Effector CD4-positive, alpha-beta T cell (primary cell): Measurements from ENCODE around the gene COPRS.

Experiments
- DNase-seq: peaks from one replicate; pipeline ENCODE4 v3.0.0-alpha.2; 2020

Gene COPRS

GRCh38 chr17:31806921-31807320 lies 52.1 kb downstream of the COPRS start:
- no peak for DNase-seq

GRCh38 chr17:31803494-31804213 lies 55.4 kb downstream of the COPRS start:
- DNase-seq = no peak

- no peak for DNase-seq
Measured at GRCh38 chr17:31802502-31802901, 56.5 kb downstream of the COPRS start.
